ENCODE results near the gene NME5. TPM values are rescaled to one million over a fixed set of nuclear protein-coding genes. Genes with fewer than 3 reads are reported as not detected.
A peak's percentile ranks its signal among the peaks of the same experiment; 100 is the strongest.

Gene NME5
- polyA plus RNA-seq, 1 donor from 2014 or later = 17.0 TPM

- Histone ChIP-seq H3K36me3 (ENCODE audit: insufficient read depth, low read length) (no peaks in the 10 kb centered on the region), H3K9ac (ENCODE audit: low read length) (no peak overlapping the region), H3K4me3 (ENCODE audit: low read length) (no peak overlapping the region), H4K20me1 (ENCODE audit: insufficient read depth) (no peaks in the 10 kb centered on the region), H3K27me3 (ENCODE audit: insufficient read depth, low read depth, low read length) (no peaks in the 10 kb centered on the region), H2AFZ (ENCODE audit: low read depth, low read length) (no peak overlapping the region), H3F3A (ENCODE audit: insufficient read depth, low read length, poor library complexity, severe bottlenecking) (no peaks in the 10 kb centered on the region), H3K27ac (ENCODE audit: low read length) (no peak overlapping the region), H3K9me3 (ENCODE audit: low read length) (no peaks in the 10 kb centered on the region), H3K79me2 (replicated peaks; ENCODE audit: insufficient read depth, low read length) (peaks cover 45% of the 10 kb centered on the region), H3K4me2 (ENCODE audit: low read length) (no peak overlapping the region), H3K9me2 (ENCODE audit: insufficient read depth, low read length) (no peaks in the 10 kb centered on the region)
- no peak for TF ChIP-seq SMC3 (conservative IDR thresholded peaks at IDR 0.05; ENCODE audit: poor library complexity)
- no peak for TF ChIP-seq REST (IDR thresholded peaks at IDR 0.05; ENCODE audit: borderline replicate concordance)
- no peak for TF ChIP-seq MXI1 (conservative IDR thresholded peaks at IDR 0.05; ENCODE audit: poor library complexity, severe bottlenecking)
- no peak for TF ChIP-seq RAD21 (conservative IDR thresholded peaks at IDR 0.05)
- TF ChIP-seq, protein P1, sequence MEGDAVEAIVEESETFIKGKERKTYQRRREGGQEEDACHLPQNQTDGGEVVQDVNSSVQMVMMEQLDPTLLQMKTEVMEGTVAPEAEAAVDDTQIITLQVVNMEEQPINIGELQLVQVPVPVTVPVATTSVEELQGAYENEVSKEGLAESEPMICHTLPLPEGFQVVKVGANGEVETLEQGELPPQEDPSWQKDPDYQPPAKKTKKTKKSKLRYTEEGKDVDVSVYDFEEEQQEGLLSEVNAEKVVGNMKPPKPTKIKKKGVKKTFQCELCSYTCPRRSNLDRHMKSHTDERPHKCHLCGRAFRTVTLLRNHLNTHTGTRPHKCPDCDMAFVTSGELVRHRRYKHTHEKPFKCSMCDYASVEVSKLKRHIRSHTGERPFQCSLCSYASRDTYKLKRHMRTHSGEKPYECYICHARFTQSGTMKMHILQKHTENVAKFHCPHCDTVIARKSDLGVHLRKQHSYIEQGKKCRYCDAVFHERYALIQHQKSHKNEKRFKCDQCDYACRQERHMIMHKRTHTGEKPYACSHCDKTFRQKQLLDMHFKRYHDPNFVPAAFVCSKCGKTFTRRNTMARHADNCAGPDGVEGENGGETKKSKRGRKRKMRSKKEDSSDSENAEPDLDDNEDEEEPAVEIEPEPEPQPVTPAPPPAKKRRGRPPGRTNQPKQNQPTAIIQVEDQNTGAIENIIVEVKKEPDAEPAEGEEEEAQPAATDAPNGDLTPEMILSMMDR (IDR thresholded peaks at IDR 0.05; ENCODE audit: poor library complexity, severe bottlenecking) = no peak
- TF ChIP-seq EP300 (conservative IDR thresholded peaks at IDR 0.05; ENCODE audit: poor library complexity, severe bottlenecking) = no peak
- TF ChIP-seq EZH2 (IDR thresholded peaks at IDR 0.05; ENCODE audit: borderline replicate concordance, insufficient read depth, low read length, poor library complexity, severe bottlenecking) = no peak
- TF ChIP-seq POLR2AphosphoS5 (IDR thresholded peaks at IDR 0.05) = no peak
- TF ChIP-seq TAF1 (IDR thresholded peaks at IDR 0.05; ENCODE audit: low read depth) = no peak
These were observed 41.6 kb upstream of the NME5 start for GRCh38 chr5:138180841-138181240.

- Histone ChIP-seq H3K36me3 (ENCODE audit: insufficient read depth, low read length) (no peaks in the 10 kb centered on the region), H4K20me1 (ENCODE audit: insufficient read depth) (no peaks in the 10 kb centered on the region), H3K4me2 (ENCODE audit: low read length) (no peak overlapping the region), H3K4me3 (ENCODE audit: low read length) (no peak overlapping the region), H2AFZ (ENCODE audit: low read depth, low read length) (no peak overlapping the region), H3K27me3 (ENCODE audit: insufficient read depth, low read depth, low read length) (no peaks in the 10 kb centered on the region), H3K79me2 (replicated peaks; ENCODE audit: insufficient read depth, low read length) (peaks cover 48% of the 10 kb centered on the region), H3K9ac (ENCODE audit: low read length) (no peak overlapping the region), H3F3A (ENCODE audit: insufficient read depth, low read length, poor library complexity, severe bottlenecking) (no peaks in the 10 kb centered on the region), H3K9me2 (ENCODE audit: insufficient read depth, low read length) (no peaks in the 10 kb centered on the region), H3K9me3 (ENCODE audit: low read length) (no peaks in the 10 kb centered on the region), H3K27ac (ENCODE audit: low read length) (no peak overlapping the region)
- no peak for TF ChIP-seq POLR2AphosphoS5 (IDR thresholded peaks at IDR 0.05)
- peak; percentile 87 for TF ChIP-seq RAD21 (conservative IDR thresholded peaks at IDR 0.05)
- peak; percentile 78 for TF ChIP-seq SMC3 (conservative IDR thresholded peaks at IDR 0.05; ENCODE audit: poor library complexity)
- TF ChIP-seq, protein P1 (IDR thresholded peaks at IDR 0.05; ENCODE audit: poor library complexity, severe bottlenecking) = peak; percentile 85
- TF ChIP-seq TAF1 (IDR thresholded peaks at IDR 0.05; ENCODE audit: low read depth) = no peak
- TF ChIP-seq EZH2 (IDR thresholded peaks at IDR 0.05; ENCODE audit: borderline replicate concordance, insufficient read depth, low read length, poor library complexity, severe bottlenecking) = no peak
- no peak for TF ChIP-seq EP300 (conservative IDR thresholded peaks at IDR 0.05; ENCODE audit: poor library complexity, severe bottlenecking)
These were observed 41.1 kb upstream of the NME5 start for GRCh38 chr5:138180183-138180782.
